Effector memory CD4-positive, alpha-beta T cell (primary cell): ENCODE results near the gene ZDHHC23.

Experiments
- DNase-seq, 3 donors: peaks; one replicate each; pipeline ENCODE4 v3.0.0-alpha.2; 2020
- H3K27ac ChIP-seq: 2 replicates; pipeline ENCODE4 v1.7.0; 2013; ENCODE audit warnings: mild to moderate bottlenecking, low read length, moderate library complexity; ENCODE audit not compliant: insufficient read depth, poor library complexity, severe bottlenecking
- H3K27me3 ChIP-seq: replicated peaks from 2 replicates; pipeline ENCODE4 v1.7.0; 2013; ENCODE audit warnings: mild to moderate bottlenecking, low read length; ENCODE audit not compliant: insufficient read depth, control insufficient read depth, poor library complexity, severe bottlenecking
- H3K36me3 ChIP-seq: 2 replicates; pipeline ENCODE4 v1.7.0; 2013; ENCODE audit warnings: mild to moderate bottlenecking, low read length, moderate library complexity; ENCODE audit not compliant: control insufficient read depth, insufficient read depth
- H3K4me1 ChIP-seq: 2 replicates; pipeline ENCODE4 v1.7.0; 2013; ENCODE audit warnings: low read length, mild to moderate bottlenecking; ENCODE audit not compliant: control insufficient read depth, insufficient read depth, poor library complexity, severe bottlenecking
- H3K4me3 ChIP-seq: 2 replicates; pipeline ENCODE4 v1.7.0; 2013; ENCODE audit warnings: low read length, low read depth, mild to moderate bottlenecking; ENCODE audit not compliant: insufficient read depth, poor library complexity, severe bottlenecking
- H3K9me3 ChIP-seq: 2 replicates; pipeline ENCODE4 v1.7.0; 2013; ENCODE audit warnings: mild to moderate bottlenecking, low read length, moderate library complexity; ENCODE audit not compliant: control insufficient read depth

The ZDHHC23 gene

DNA sequence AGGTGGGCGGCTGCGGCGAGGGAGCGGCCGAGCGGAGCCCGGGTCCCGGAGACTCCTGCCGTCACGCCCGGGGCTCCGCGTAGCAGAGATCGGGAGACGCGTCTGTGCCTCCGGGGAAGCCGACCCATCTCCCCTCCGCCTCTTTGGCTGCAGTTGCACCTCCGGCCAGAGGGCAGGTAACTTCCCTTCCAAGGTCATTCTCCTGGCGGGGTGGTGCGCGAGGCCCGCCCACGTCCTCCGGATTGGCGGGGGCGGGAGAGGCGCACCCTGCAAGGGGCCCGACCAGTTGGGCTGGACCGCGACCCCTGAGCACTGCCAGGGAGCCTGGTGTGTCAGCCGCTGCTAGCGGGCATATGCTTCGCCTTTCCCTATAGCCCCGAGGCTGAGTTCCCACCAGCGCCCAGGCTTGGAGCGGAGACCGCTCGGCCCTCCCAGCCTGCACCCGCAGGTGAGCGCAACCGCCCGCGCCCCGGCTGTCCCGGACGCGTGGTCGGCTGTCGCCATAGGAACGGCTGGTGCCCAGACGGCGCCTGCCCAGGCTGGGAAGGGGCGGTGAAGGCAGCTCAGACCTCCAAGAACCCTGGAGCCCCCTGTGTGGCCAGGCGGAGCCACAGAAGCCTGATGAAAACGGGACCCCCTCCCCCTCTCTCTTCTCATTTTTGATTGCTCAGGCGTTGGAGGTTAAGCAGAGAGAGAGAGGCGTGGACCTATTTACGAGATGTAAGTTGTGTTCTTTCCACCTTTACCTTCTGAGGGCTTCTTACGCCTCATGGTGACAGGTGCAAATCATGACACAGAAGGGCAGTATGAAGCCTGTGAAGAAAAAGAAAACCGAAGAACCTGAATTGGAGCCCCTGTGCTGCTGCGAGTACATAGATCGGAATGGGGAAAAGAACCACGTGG lies 453 bp downstream of the ZDHHC23 start:
- no peaks in the 10 kb centered on the region for H3K36me3 ChIP-seq
- no peaks in the 10 kb centered on the region for H3K27me3 ChIP-seq
- peak overlapping the region; percentile 80 for H3K4me3 ChIP-seq
- H3K9me3 ChIP-seq, result no peaks in the 10 kb centered on the region
- DNase-seq, result peak; percentile 5 to 27 (median 9)
- H3K4me1 ChIP-seq, result peaks cover 11% of the 10 kb centered on the region
- peak overlapping the region; percentile 20 for H3K27ac ChIP-seq

DNA sequence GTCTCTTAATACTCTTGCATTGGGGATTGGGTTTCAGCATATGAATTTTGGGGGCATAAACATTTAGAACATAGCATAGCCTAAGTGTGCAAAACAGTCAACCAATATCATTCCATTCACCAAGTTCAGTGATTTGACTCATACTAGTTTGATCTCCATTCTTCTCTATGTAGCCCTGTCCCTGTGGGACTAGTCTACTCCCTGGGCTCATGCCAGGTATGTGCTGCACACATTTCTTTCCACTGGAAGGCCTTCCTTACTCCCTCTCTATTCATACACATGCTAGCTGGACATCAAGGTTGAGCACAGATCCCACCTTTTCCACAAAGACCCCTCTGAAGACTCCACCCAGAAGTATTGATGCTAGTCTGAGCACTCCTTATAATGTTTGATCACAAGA lies 5.1 kb downstream of the ZDHHC23 start:
- DNase-seq, result no peak
- H3K9me3 ChIP-seq, result no peaks in the 10 kb centered on the region
- H3K4me1 ChIP-seq, result peaks cover 14% of the 10 kb centered on the region
- no peaks in the 10 kb centered on the region for H3K36me3 ChIP-seq
- no peak overlapping the region for H3K27ac ChIP-seq
- H3K4me3 ChIP-seq, result no peak overlapping the region
- no peaks in the 10 kb centered on the region for H3K27me3 ChIP-seq

DNA sequence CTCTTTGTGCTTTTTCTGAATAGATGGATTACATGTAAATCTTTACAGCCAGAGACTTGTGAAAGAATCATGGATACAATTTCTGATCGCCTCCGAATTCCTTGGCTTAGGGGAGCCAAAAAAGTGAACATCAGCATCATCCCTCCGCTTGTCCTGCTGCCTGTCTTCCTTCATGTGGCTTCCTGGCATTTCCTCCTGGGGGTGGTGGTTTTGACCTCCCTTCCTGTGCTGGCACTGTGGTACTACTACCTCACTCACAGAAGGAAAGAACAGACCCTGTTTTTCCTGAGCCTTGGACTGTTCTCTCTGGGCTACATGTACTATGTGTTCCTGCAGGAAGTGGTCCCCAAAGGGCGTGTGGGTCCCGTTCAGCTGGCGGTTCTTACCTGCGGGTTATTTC lies 5.9 kb downstream of the ZDHHC23 start:
- no peaks in the 10 kb centered on the region for H3K36me3 ChIP-seq
- H3K4me1 ChIP-seq, result peaks cover 7% of the 10 kb centered on the region
- H3K27me3 ChIP-seq, result no peaks in the 10 kb centered on the region
- H3K9me3 ChIP-seq, result no peaks in the 10 kb centered on the region
- H3K4me3 ChIP-seq, result no peak overlapping the region
- DNase-seq, result no peak
- H3K27ac ChIP-seq, result no peak overlapping the region

DNA sequence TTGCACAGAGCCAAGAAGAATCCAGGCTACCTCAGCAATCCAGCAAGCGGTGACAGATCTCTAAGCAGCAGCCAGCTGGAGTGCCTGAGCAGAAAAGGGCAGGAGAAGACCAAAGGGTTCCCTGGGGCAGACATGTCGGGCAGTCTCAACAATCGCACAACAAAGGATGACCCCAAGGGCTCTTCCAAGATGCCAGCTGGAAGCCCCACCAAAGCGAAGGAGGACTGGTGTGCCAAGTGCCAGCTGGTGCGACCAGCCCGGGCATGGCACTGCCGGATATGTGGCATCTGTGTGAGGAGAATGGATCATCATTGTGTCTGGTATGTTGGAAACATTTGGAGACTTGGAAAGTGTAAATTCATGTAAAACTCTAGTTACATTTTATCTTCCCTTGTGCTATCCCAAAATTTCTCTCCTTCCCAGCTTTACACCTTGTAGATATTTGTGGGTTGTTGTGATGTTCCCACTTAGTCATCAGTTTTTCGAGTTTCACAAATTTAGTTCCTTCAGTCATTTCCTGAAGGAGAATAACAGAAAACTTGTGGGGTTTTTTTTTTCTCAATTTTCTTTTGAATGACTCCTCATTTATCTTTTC lies 6.4 kb downstream of the ZDHHC23 start:
- H3K9me3 ChIP-seq, result no peaks in the 10 kb centered on the region
- H3K27ac ChIP-seq, result no peak overlapping the region
- H3K27me3 ChIP-seq, result no peaks in the 10 kb centered on the region
- H3K36me3 ChIP-seq, result no peaks in the 10 kb centered on the region
- DNase-seq, result no peak
- H3K4me1 ChIP-seq, result peaks cover 3% of the 10 kb centered on the region
- H3K4me3 ChIP-seq, result no peak overlapping the region

DNA sequence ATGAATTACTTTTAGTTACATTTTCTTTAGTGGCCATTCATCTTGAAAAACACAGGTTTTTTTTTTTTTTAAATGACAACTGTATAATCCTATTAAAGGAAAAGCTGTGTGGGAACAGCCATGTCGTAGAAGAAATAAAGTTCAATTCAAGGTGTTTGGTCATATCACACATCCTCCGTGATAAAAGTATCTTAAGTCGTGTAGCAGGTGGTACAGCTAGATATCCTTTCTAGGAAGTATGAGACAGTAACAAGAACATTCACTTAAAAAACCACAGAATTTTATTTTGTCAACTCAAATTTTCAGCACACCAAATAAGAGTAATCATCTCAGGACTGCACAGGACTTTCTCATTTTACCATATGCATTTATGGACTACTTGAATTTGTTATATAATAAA lies 16.1 kb downstream of the ZDHHC23 start:
- H3K27ac ChIP-seq, result no peak overlapping the region
- DNase-seq, result no peak
- H3K27me3 ChIP-seq, result no peaks in the 10 kb centered on the region
- H3K4me1 ChIP-seq, result no peaks in the 10 kb centered on the region
- H3K4me3 ChIP-seq, result no peak overlapping the region
- H3K36me3 ChIP-seq, result no peaks in the 10 kb centered on the region
- no peaks in the 10 kb centered on the region for H3K9me3 ChIP-seq

DNA sequence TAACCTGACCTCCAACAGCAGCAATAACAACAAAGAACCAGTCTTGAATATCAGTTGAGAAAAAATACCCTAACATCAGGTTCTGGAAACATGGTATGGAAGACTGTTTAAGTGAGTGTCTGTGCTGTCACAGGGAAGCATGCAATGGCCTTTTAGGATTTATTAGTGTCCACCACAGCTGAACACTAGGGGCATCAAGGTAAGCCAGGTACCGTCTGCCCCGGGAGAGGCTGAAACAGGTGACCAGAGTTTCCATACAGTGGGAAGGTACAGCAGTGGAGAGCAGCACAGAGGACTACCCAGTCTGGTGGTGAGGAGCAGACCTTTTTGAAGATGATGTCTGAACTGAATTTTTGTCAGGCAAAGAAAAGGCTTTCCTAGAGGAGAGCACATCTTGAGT lies 18.4 kb downstream of the ZDHHC23 start:
- Histone ChIP-seq H3K4me1 (no peaks in the 10 kb centered on the region), H3K4me3 (no peak overlapping the region), H3K9me3 (no peaks in the 10 kb centered on the region), H3K27me3 (no peaks in the 10 kb centered on the region), H3K27ac (no peak overlapping the region), H3K36me3 (no peaks in the 10 kb centered on the region)
- DNase-seq, result no peak

DNA sequence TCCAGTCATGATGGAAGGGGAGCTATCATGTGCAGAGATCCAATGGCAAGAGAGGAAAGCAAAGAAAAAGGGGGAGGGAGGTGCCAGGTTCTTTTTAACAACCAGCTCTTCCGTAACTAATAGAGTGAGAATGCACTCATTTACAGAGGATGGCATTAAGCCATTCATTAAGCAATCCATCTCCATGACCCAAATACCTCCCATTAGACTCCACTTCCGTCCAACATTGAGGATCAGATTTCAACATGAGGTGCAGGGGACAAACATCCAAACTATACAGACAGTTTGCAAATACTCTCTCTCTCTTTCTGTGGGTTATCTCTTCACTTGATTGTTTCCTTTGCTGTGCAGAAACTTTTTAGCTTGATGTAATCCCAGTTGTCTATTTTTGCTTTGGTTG lies 21.2 kb downstream of the ZDHHC23 start:
- Histone ChIP-seq H3K4me1 (no peaks in the 10 kb centered on the region), H3K9me3 (no peaks in the 10 kb centered on the region), H3K27ac (no peak overlapping the region), H3K4me3 (no peak overlapping the region), H3K36me3 (no peaks in the 10 kb centered on the region), H3K27me3 (no peaks in the 10 kb centered on the region)
- DNase-seq, result no peak

DNA sequence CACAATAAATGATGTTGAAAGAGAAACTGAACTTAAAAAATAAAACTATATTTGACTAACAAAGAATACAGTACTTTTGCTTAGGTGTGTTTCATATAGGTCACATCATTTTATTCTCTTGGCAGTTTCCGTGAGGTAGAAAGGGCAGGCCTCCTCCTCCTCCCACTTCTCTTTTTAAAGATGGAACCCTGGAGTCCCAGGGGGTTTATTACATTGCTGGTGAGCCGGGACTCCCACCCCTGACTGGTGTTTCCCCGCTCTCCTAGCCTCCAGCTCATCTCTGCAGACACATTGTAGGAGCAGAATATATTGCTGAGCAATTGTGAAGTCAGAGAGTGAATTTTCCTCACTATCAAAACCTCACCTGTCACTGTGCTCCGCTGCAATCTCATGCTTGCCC lies 30.0 kb downstream of the ZDHHC23 start:
- Histone ChIP-seq H3K27me3 (no peaks in the 10 kb centered on the region), H3K4me3 (no peak overlapping the region), H3K4me1 (no peaks in the 10 kb centered on the region), H3K36me3 (peaks cover 8% of the 10 kb centered on the region), H3K27ac (no peak overlapping the region), H3K9me3 (no peaks in the 10 kb centered on the region)
- no peak for DNase-seq

DNA sequence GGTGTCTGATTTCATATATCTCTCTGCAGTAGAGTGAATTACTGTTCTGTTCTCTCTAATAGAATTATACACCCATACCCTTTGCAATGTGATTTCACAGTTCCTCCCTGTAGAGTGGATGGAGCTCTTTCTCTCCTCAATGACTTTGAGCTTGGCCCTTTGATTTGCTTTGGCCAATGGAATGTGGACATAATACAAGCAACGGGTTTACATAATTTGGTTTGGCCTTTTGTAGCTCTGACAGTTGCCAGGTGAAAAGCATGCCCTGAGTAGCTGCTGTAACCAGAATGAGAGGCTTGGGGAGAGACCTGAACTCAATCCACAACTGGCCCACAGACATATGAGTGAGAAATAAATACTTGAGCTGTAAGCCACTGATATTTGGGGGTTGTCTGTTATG lies 32.1 kb downstream of the ZDHHC23 start:
- Histone ChIP-seq H3K9me3 (no peaks in the 10 kb centered on the region), H3K27ac (no peak overlapping the region), H3K4me3 (no peak overlapping the region), H3K4me1 (no peaks in the 10 kb centered on the region), H3K27me3 (no peaks in the 10 kb centered on the region), H3K36me3 (peaks cover 8% of the 10 kb centered on the region)
- no peak for DNase-seq

DNA sequence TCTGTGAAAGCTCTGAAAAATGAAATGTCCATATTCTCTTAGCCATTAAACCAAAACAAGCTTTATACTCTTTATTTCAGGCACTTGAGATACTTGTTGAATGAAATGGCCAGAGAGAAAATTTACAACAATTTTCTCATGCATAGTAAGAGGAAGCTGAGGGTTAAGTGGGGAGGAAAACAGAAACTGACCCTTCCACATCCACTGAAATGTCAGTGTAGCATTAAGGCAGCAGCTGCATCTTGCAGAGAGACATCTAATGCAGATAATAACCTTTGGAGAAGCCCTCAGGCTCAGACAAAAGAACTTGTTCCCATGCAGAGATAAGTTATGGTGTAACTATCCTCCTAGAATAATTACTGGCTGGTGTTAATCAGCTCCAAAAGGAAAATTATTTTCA lies 34.0 kb downstream of the ZDHHC23 start:
- H3K27ac ChIP-seq, result no peak overlapping the region

More for the DNA sequence above, 34.0 kb downstream of the ZDHHC23 start:
- no peak for DNase-seq
- H3K9me3 ChIP-seq, result no peaks in the 10 kb centered on the region
- H3K4me3 ChIP-seq, result no peak overlapping the region
- no peaks in the 10 kb centered on the region for H3K4me1 ChIP-seq
- no peaks in the 10 kb centered on the region for H3K27me3 ChIP-seq
- H3K36me3 ChIP-seq, result peaks cover 8% of the 10 kb centered on the region
